ENCODE data around the gene GTF2H2.
"Not testable (repeated sequence)": the region's sequence is repeated elsewhere in the genome, so short reads cannot be mapped to it uniquely, and the experiment has no call there.

DNA sequence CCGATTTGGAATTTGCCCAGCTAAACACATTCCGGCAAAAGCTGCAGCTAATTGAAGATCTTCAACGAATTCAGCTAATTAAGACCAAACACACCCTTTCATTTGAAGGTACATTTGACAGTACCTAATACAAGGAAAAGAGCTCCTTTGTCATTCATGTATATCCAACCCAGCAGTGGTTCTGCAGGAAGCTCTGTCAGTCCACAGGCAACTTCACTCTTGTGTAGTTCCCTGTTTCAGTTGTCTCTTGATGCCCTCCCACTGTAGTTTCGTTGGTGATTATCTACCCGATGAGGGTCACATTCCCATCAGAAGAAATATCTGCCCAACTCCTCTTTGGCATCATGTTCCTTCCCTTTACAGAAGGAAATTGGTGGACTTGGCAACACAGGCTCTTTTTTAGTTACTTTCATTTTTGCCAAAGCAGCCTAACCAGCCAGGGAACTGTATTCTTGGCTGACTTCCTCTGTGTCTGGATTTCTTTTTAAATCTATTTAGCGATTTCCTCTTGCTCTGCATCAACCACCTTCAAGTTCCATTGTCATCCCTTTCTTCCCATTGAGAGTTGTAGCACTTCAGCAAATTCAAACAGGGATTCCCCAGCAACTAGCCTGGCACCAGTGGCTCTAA, 49.0 kb downstream of the GTF2H2 start:
- TF ChIP-seq EZH2 (IDR thresholded peaks at IDR 0.05; ENCODE audit: low read length, unreplicated experiment) = not testable (repeated sequence)
- TF ChIP-seq, protein P1, sequence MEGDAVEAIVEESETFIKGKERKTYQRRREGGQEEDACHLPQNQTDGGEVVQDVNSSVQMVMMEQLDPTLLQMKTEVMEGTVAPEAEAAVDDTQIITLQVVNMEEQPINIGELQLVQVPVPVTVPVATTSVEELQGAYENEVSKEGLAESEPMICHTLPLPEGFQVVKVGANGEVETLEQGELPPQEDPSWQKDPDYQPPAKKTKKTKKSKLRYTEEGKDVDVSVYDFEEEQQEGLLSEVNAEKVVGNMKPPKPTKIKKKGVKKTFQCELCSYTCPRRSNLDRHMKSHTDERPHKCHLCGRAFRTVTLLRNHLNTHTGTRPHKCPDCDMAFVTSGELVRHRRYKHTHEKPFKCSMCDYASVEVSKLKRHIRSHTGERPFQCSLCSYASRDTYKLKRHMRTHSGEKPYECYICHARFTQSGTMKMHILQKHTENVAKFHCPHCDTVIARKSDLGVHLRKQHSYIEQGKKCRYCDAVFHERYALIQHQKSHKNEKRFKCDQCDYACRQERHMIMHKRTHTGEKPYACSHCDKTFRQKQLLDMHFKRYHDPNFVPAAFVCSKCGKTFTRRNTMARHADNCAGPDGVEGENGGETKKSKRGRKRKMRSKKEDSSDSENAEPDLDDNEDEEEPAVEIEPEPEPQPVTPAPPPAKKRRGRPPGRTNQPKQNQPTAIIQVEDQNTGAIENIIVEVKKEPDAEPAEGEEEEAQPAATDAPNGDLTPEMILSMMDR (conservative IDR thresholded peaks at IDR 0.05; ENCODE audit: low read depth, low read length) = not testable (repeated sequence)

Data from PC-3 (cell line).